ENCODE results near the gene GSK3B. TPM values are rescaled to one million over a fixed set of nuclear protein-coding genes. Genes with fewer than 3 reads are reported as not detected.

The GSK3B gene
- total RNA-seq, 5 donors from 2014 or later (not counting 1 experiment from before 2014, with no cell fraction given): 30.5 to 47.9 (median 32.7) TPM

DNA sequence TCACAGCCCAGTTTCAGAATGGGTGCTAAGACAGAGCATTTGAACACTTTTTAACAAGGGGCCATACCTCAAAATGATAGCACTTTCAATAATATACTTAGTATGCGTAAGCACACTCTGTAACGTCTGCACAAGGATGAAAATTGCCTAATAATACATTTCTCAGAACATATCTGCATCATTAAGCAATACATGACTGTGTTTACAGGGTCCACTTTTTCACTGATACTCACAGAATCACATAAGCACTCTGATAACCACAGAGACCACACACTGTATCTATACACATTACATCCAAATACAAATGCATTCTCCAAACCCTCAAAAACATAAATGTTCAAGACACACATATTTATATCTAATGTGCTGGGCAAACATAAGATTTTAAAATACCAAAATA lies 232.6 kb downstream of the GSK3B start:
- no peak overlapping the region for H3K27ac Mint-ChIP-seq
- Histone ChIP-seq H3K4me3 (ENCODE audit: control insufficient read depth in 1 of 2, extremely low read depth in 1 of 2, low read length in 1 of 2) (no peak overlapping the region), H3K27me3 (replicated peaks in 1 of 2; ENCODE audit: control insufficient read depth in 2 of 2, extremely low read depth in 1 of 2, insufficient read depth in 2 of 2, low read length in 1 of 2) (no peaks in the 10 kb centered on the region), H3K36me3 (ENCODE audit: control insufficient read depth in 2 of 2, extremely low read depth in 1 of 2, insufficient read depth in 1 of 2, low read length in 1 of 2) (peaks cover 0 to 31% of the 10 kb centered on the region in 2 donors), H3K27ac (ENCODE audit: low read length) (no peak overlapping the region), H3K4me1 (ENCODE audit: control insufficient read depth in 1 of 2, extremely low read depth in 1 of 2, insufficient read depth in 2 of 2, low read length in 2 of 2) (no peaks in the 10 kb centered on the region), H3K9me3 (no peaks in the 10 kb centered on the region)
- no peak for DNase-seq
- WGBS (ENCODE audit: insufficient coverage): 94% methylated on average over 2 of the region's 2 CpGs
- no peaks in the 10 kb centered on the region for H3K27me3 Mint-ChIP-seq
- H3K4me3 Mint-ChIP-seq: no peak overlapping the region
- peaks cover 0 to 9% (median 2%) of the 10 kb centered on the region in 3 donors for H3K9me3 Mint-ChIP-seq
- no peaks in the 10 kb centered on the region for H3K4me1 Mint-ChIP-seq
- no peak for ATAC-seq (replicated peaks in 1 of 4)
- ChIA-PET POLR2A (no interaction called here), CTCF (no interaction called here)
- peaks cover 77% of the 10 kb centered on the region for H3K36me3 Mint-ChIP-seq

DNA sequence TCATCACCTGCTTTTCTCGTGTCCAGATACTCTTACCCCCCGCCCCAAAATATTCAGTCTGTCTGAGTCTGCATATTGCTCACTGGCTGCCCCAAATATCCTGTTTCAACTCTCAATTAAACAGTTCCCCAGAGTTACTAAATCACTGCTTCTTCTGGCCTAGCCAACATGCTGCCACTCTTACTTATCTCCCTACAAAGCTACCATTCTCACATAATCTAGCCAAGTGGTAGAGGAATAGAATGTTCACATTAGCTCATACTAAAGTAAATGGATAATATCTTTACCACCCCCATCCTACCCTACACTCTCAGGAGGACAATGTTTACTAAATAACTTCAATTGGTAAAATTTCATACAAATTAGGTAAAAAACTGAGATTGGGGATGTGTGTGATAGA lies 234.5 kb downstream of the GSK3B start:
- POLR2A ChIA-PET: interaction anchor here in 1 of 2 donors (0.5 kb wide), 1 partner anchor 58 kb away, joined by 4 read pairs; no protein-coding TSS in a partner anchor
- DNase-seq: no peak
- Histone ChIP-seq H3K27me3 (replicated peaks in 1 of 2; ENCODE audit: control insufficient read depth in 2 of 2, extremely low read depth in 1 of 2, insufficient read depth in 2 of 2, low read length in 1 of 2) (no peaks in the 10 kb centered on the region), H3K9me3 (no peaks in the 10 kb centered on the region), H3K4me3 (ENCODE audit: control insufficient read depth in 1 of 2, extremely low read depth in 1 of 2, low read length in 1 of 2) (no peak overlapping the region), H3K27ac (ENCODE audit: low read length) (no peak overlapping the region), H3K36me3 (ENCODE audit: control insufficient read depth in 2 of 2, extremely low read depth in 1 of 2, insufficient read depth in 1 of 2, low read length in 1 of 2) (peaks cover 0 to 31% of the 10 kb centered on the region in 2 donors), H3K4me1 (ENCODE audit: control insufficient read depth in 1 of 2, extremely low read depth in 1 of 2, insufficient read depth in 2 of 2, low read length in 2 of 2) (no peaks in the 10 kb centered on the region)
- Mint-ChIP-seq H3K9me3 (peaks cover 0 to 9% (median 4%) of the 10 kb centered on the region in 3 donors), H3K4me1 (peaks cover 0 to 2% (median 0%) of the 10 kb centered on the region in 3 donors), H3K4me3 (no peak overlapping the region), H3K27me3 (no peaks in the 10 kb centered on the region), H3K27ac (no peak overlapping the region), H3K36me3 (peaks cover 79% of the 10 kb centered on the region)
- CTCF ChIA-PET: interaction anchor here in 1 of 2 donors (1.3 kb wide), 1 partner anchor 287 kb away, joined by 4 read pairs; no protein-coding TSS in a partner anchor
- no peak for ATAC-seq (replicated peaks in 1 of 4)
- WGBS (ENCODE audit: insufficient coverage): 100% methylated on average over 2 of the region's 2 CpGs

DNA sequence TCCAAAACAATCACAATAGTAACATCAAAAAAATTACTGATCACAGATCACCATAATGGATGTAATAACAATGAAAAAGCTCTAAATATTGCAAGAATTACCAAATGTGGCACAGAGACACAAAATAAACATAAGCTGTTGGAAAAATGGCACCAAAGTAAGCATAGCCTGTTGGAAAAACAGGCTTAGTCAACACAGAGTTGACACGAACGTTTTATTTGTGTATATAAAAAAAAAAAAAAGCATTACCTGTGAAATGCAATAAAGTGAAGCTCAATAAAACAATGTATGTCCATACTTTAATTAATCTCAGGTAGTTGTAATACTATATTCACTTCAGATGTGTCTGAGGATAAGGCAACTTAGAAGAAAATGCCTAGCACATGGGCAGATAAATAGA lies 235.3 kb downstream of the GSK3B start:
- DNase-seq (no peak), ATAC-seq (replicated peaks in 1 of 4) (no peak)
- no CpG with 5 or more reads among the region's 2 CpGs for WGBS (ENCODE audit: insufficient coverage)
- no peaks in the 10 kb centered on the region for H3K27me3 Mint-ChIP-seq
- CTCF ChIA-PET: interaction anchor here in 1 of 2 donors (1.3 kb wide), 1 partner anchor 288 kb away, joined by 4 read pairs; no protein-coding TSS in a partner anchor
- Histone ChIP-seq H3K27ac (ENCODE audit: low read length) (no peak overlapping the region), H3K4me3 (ENCODE audit: control insufficient read depth in 1 of 2, extremely low read depth in 1 of 2, low read length in 1 of 2) (no peak overlapping the region), H3K27me3 (replicated peaks in 1 of 2; ENCODE audit: control insufficient read depth in 2 of 2, extremely low read depth in 1 of 2, insufficient read depth in 2 of 2, low read length in 1 of 2) (no peaks in the 10 kb centered on the region), H3K36me3 (ENCODE audit: control insufficient read depth in 2 of 2, extremely low read depth in 1 of 2, insufficient read depth in 1 of 2, low read length in 1 of 2) (peaks cover 0 to 31% of the 10 kb centered on the region in 2 donors), H3K9me3 (no peaks in the 10 kb centered on the region), H3K4me1 (ENCODE audit: control insufficient read depth in 1 of 2, extremely low read depth in 1 of 2, insufficient read depth in 2 of 2, low read length in 2 of 2) (no peaks in the 10 kb centered on the region)
- peaks cover 0 to 5% (median 0%) of the 10 kb centered on the region in 3 donors for H3K4me1 Mint-ChIP-seq
- H3K27ac Mint-ChIP-seq: no peak overlapping the region
- peaks cover 0 to 9% (median 4%) of the 10 kb centered on the region in 3 donors for H3K9me3 Mint-ChIP-seq
- H3K36me3 Mint-ChIP-seq: peaks cover 79% of the 10 kb centered on the region
- no peak overlapping the region for H3K4me3 Mint-ChIP-seq
- POLR2A ChIA-PET: no interaction called here

DNA sequence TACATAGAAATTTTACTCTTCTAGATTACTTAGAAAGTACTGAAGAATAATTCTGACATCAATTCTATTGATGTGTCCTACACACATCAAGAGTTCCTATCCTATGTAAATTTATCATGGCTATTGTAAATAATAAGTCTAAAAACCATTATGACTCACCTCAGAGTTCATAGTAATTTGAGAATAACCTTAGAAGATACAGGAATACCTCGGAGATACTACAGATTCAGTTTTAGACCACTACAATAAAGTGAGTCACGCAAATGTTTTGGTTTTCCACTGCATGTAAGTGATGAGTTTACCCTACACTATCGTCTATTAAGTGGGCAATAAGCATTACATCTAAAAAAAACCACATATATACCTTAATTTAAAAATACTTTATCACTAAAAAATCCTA lies 237.6 kb downstream of the GSK3B start:
- DNase-seq (no peak), ATAC-seq (replicated peaks in 1 of 4) (no peak)
- CTCF ChIA-PET: no interaction called here
- Mint-ChIP-seq H3K4me1 (peaks cover 0 to 13% (median 3%) of the 10 kb centered on the region in 3 donors), H3K4me3 (no peak overlapping the region), H3K27me3 (no peaks in the 10 kb centered on the region), H3K36me3 (peaks cover 73% of the 10 kb centered on the region), H3K27ac (no peak overlapping the region), H3K9me3 (peaks cover 0 to 9% (median 2%) of the 10 kb centered on the region in 3 donors)
- no peak overlapping the region for H3K27ac ChIP-seq (ENCODE audit: low read length)
- H3K9me3 ChIP-seq: no peaks in the 10 kb centered on the region
- H3K4me1 ChIP-seq (ENCODE audit: control insufficient read depth in 1 of 2, extremely low read depth in 1 of 2, insufficient read depth in 2 of 2, low read length in 2 of 2): no peaks in the 10 kb centered on the region
- no peaks in the 10 kb centered on the region for H3K27me3 ChIP-seq (replicated peaks in 1 of 2; ENCODE audit: control insufficient read depth in 2 of 2, extremely low read depth in 1 of 2, insufficient read depth in 2 of 2, low read length in 1 of 2)
- no CpG with 5 or more reads among the region's 3 CpGs for WGBS (ENCODE audit: insufficient coverage)
- POLR2A ChIA-PET: no interaction called here
- peaks cover 0 to 14% of the 10 kb centered on the region in 2 donors for H3K36me3 ChIP-seq (ENCODE audit: control insufficient read depth in 2 of 2, extremely low read depth in 1 of 2, insufficient read depth in 1 of 2, low read length in 1 of 2)
- no peak overlapping the region for H3K4me3 ChIP-seq (ENCODE audit: control insufficient read depth in 1 of 2, extremely low read depth in 1 of 2, low read length in 1 of 2)

DNA sequence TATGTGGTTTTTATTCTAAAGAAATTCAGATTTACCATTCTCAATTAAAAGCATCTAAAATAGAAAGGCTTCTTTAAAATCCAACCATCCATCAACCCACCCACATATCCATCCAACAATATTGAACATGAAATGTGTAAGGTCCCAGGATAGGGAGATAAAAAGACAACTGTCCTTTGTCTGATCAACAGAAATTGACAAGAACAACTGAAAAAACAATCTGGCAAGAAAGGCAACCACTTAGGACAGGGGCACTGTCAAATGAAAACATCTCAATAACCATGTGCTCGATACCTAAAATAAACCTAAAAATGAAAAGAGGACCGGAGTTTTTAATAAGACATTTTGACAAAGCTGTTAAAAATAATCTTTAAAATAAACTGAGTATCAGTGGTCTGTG lies 245.1 kb downstream of the GSK3B start:
- peaks cover 70% of the 10 kb centered on the region for H3K36me3 Mint-ChIP-seq
- peaks cover 0 to 3% (median 0%) of the 10 kb centered on the region in 3 donors for H3K9me3 Mint-ChIP-seq
- ChIA-PET POLR2A (interaction anchor here in 1 of 2 donors (0.6 kb wide), 1 partner anchor 244 kb away, joined by 3 read pairs; no protein-coding TSS in a partner anchor), CTCF (interaction anchor here in 1 of 2 donors (1.3 to 1.4 kb wide), 2 partner anchors 30 to 298 kb away, joined by 3 read pairs; no protein-coding TSS in a partner anchor)
- no peak overlapping the region for H3K27ac Mint-ChIP-seq
- WGBS (ENCODE audit: insufficient coverage): no CpG with 5 or more reads among the region's 2 CpGs
- Histone ChIP-seq H3K36me3 (ENCODE audit: control insufficient read depth in 2 of 2, extremely low read depth in 1 of 2, insufficient read depth in 1 of 2, low read length in 1 of 2) (peaks cover 0 to 5% of the 10 kb centered on the region in 2 donors), H3K4me3 (ENCODE audit: control insufficient read depth in 1 of 2, extremely low read depth in 1 of 2, low read length in 1 of 2) (no peak overlapping the region), H3K27ac (ENCODE audit: low read length) (no peak overlapping the region), H3K27me3 (replicated peaks in 1 of 2; ENCODE audit: control insufficient read depth in 2 of 2, extremely low read depth in 1 of 2, insufficient read depth in 2 of 2, low read length in 1 of 2) (no peaks in the 10 kb centered on the region), H3K4me1 (ENCODE audit: control insufficient read depth in 1 of 2, extremely low read depth in 1 of 2, insufficient read depth in 2 of 2, low read length in 2 of 2) (no peaks in the 10 kb centered on the region), H3K9me3 (no peaks in the 10 kb centered on the region)
- no peaks in the 10 kb centered on the region for H3K27me3 Mint-ChIP-seq
- H3K4me1 Mint-ChIP-seq: peaks cover 12 to 18% (median 13%) of the 10 kb centered on the region in 3 donors
- ATAC-seq (replicated peaks in 1 of 4) (no peak), DNase-seq (no peak)
- no peak overlapping the region for H3K4me3 Mint-ChIP-seq

DNA sequence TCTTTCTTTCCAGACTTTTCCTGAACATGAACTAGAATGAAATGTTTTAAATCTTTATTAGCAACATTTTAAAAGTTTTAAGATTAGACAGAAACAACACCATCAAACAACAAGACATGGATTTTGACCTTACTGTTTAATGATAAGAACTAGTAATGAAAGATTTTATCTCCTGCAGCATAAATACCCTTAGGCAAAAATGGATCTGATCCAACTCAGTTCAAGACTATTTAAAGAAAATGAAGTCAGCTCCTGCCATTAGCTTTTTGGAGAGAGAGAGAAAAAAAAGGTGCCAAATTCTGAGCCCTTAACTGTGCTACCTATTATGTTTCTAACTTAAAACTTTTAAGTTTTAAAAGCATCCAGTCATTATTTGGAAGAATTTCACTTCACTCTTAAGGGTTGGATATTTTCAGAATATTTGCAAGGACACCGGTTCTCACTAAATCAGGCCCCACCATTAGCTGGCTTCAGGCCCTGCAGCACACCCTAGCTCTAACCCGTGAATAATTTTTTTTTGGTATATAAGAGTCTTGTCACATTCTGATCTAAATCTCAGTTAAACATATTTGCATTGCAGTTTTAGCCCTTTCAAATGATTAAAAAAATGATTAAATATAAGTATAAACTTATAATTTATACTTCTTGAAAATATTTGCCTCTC lies 252.3 kb downstream of the GSK3B start:
- no CpG with 5 or more reads among the region's 2 CpGs for WGBS (ENCODE audit: insufficient coverage)

More for the DNA sequence above, 252.3 kb downstream of the GSK3B start:
- no peak overlapping the region for H3K27ac Mint-ChIP-seq
- Histone ChIP-seq H3K36me3 (ENCODE audit: control insufficient read depth in 2 of 2, extremely low read depth in 1 of 2, insufficient read depth in 1 of 2, low read length in 1 of 2) (peaks cover 3 to 5% of the 10 kb centered on the region in 2 donors), H3K27ac (ENCODE audit: low read length) (no peak overlapping the region), H3K9me3 (no peaks in the 10 kb centered on the region), H3K4me1 (ENCODE audit: control insufficient read depth in 1 of 2, extremely low read depth in 1 of 2, insufficient read depth in 2 of 2, low read length in 2 of 2) (no peaks in the 10 kb centered on the region), H3K4me3 (ENCODE audit: control insufficient read depth in 1 of 2, extremely low read depth in 1 of 2, low read length in 1 of 2) (no peak overlapping the region), H3K27me3 (replicated peaks in 1 of 2; ENCODE audit: control insufficient read depth in 2 of 2, extremely low read depth in 1 of 2, insufficient read depth in 2 of 2, low read length in 1 of 2) (no peaks in the 10 kb centered on the region)
- peaks cover 11 to 13% (median 11%) of the 10 kb centered on the region in 3 donors for H3K4me1 Mint-ChIP-seq
- ChIA-PET CTCF (interaction anchor here in 1 of 2 donors (0.6 kb wide), 1 partner anchor 1938 kb away, joined by 4 read pairs; no protein-coding TSS in a partner anchor), POLR2A (no interaction called here)
- DNase-seq (no peak), ATAC-seq (replicated peaks in 1 of 4) (no peak)
- H3K4me3 Mint-ChIP-seq: no peak overlapping the region
- peaks cover 0 to 3% (median 0%) of the 10 kb centered on the region in 3 donors for H3K9me3 Mint-ChIP-seq
- no peaks in the 10 kb centered on the region for H3K27me3 Mint-ChIP-seq
- H3K36me3 Mint-ChIP-seq: peaks cover 50% of the 10 kb centered on the region

All from T-cell (primary cell).